ENCODE data around the gene EFCAB9.

DNA sequence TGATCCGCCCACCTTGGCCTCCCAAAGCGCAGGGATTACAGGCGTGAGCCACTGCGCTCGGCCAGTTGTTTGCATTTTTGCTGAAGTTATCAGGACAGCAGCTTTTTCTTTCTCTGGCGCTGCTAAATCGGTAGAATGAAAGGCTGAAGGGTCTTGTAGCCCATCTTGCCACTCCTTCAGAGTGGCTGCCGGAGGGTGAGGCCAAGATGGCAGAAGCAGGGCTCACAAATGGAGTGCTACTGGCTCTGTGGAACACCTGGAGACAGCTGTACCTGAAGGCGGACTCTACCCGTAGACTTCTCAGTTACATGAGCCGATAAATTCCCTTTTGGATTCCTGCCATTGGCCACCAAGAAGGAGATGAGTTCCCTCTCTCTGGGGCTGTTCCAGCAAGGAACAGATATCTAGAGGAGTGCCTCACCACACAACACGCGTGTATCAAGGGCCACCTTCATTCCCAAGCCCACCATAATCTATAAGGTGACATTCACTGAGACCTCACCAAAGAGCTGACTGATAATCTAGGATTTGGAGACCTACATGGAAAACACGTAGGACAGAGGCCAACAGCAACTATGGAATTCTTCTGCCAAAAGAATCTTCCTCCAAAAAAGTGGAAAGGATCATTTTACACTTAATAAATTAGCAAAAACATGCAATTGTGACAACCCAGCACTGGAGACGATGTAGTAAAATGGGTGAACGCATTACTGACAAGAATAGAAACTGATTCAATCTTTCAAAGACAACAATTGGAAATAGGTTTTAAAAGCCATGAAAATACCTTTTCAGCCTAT lies 27.7 kb upstream of the EFCAB9 start:
- TF ChIP-seq, protein P1, sequence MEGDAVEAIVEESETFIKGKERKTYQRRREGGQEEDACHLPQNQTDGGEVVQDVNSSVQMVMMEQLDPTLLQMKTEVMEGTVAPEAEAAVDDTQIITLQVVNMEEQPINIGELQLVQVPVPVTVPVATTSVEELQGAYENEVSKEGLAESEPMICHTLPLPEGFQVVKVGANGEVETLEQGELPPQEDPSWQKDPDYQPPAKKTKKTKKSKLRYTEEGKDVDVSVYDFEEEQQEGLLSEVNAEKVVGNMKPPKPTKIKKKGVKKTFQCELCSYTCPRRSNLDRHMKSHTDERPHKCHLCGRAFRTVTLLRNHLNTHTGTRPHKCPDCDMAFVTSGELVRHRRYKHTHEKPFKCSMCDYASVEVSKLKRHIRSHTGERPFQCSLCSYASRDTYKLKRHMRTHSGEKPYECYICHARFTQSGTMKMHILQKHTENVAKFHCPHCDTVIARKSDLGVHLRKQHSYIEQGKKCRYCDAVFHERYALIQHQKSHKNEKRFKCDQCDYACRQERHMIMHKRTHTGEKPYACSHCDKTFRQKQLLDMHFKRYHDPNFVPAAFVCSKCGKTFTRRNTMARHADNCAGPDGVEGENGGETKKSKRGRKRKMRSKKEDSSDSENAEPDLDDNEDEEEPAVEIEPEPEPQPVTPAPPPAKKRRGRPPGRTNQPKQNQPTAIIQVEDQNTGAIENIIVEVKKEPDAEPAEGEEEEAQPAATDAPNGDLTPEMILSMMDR (conservative IDR thresholded peaks at IDR 0.05; ENCODE audit: low read length): no peak
- no peak for TF ChIP-seq EZH2phosphoT487 (IDR thresholded peaks at IDR 0.05; ENCODE audit: borderline replicate concordance, low read depth, low read length)

Measured in OCI-LY7 (cell line).